ENCODE data around the gene WDFY4. TPM values are rescaled to one million over a fixed set of nuclear protein-coding genes. Genes with fewer than 3 reads are reported as not detected.

The WDFY4 gene
- total RNA-seq, 2 donors from 2014 or later = 2.1 to 10.1 TPM

DNA sequence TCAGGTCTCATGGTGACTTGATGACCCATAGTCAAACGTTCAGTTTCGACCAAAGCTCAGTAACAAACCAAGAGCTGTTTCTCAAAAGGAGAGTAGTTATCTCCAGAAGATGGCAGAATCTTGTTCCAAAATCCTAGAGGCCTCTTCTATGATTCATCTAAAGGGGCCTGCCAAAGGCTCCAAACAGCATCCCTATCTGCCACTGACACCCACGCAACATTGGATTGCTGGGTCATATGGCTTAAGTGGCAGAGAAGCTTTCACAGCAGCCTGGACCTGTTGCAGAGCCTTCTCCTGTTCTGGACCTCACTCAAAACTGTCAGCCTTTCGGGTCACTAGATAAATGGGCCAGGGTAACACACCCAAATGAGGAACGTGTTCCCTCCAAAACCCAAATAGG is 309.0 kb downstream of the WDFY4 start:
- H3K4me1 Mint-ChIP-seq = no peaks in the 10 kb centered on the region

GRCh38 chr10:48996329-48996728 is 311.7 kb downstream of the WDFY4 start:
- Mint-ChIP-seq H3K27ac (no peak overlapping the region), H3K4me1 (peaks cover 2% of the 10 kb centered on the region), H3K4me3 (no peak overlapping the region), H3K36me3 (ENCODE audit: low read depth) (peaks cover 2% of the 10 kb centered on the region), H3K27me3 (peaks cover 13% of the 10 kb centered on the region)
- no peaks in the 10 kb centered on the region for H3K9me3 ChIP-seq (ENCODE audit: control insufficient read depth, low read length, poor library complexity, severe bottlenecking)
- no peak for ATAC-seq
- no peak for DNase-seq

More for the DNA sequence above, 309.0 kb downstream of the WDFY4 start:
- Mint-ChIP-seq H3K27ac (no peak overlapping the region), H3K27me3 (peaks cover 8% of the 10 kb centered on the region), H3K36me3 (ENCODE audit: low read depth) (no peaks in the 10 kb centered on the region), H3K4me3 (no peak overlapping the region)
- H3K9me3 ChIP-seq (ENCODE audit: control insufficient read depth, low read length, poor library complexity, severe bottlenecking) = no peaks in the 10 kb centered on the region
- ATAC-seq (no peak), DNase-seq (no peak)

GRCh38 chr10:48999346-48999745 is 314.7 kb downstream of the WDFY4 start:
- DNase-seq = no peak
- H3K27me3 Mint-ChIP-seq = peaks cover 15% of the 10 kb centered on the region
- peaks cover 2% of the 10 kb centered on the region for H3K4me1 Mint-ChIP-seq

GRCh38 chr10:49000437-49001398 is 316.0 kb downstream of the WDFY4 start:
- H3K36me3 Mint-ChIP-seq (ENCODE audit: low read depth) = peaks cover 2% of the 10 kb centered on the region
- H3K27ac Mint-ChIP-seq = no peak overlapping the region

More at GRCh38 chr10:48999346-48999745, 314.7 kb downstream of the WDFY4 start:
- peaks cover 2% of the 10 kb centered on the region for H3K36me3 Mint-ChIP-seq (ENCODE audit: low read depth)
- no peak overlapping the region for H3K27ac Mint-ChIP-seq
- H3K4me3 Mint-ChIP-seq = no peak overlapping the region
- no peak for ATAC-seq
- no peaks in the 10 kb centered on the region for H3K9me3 ChIP-seq (ENCODE audit: control insufficient read depth, low read length, poor library complexity, severe bottlenecking)

DNA sequence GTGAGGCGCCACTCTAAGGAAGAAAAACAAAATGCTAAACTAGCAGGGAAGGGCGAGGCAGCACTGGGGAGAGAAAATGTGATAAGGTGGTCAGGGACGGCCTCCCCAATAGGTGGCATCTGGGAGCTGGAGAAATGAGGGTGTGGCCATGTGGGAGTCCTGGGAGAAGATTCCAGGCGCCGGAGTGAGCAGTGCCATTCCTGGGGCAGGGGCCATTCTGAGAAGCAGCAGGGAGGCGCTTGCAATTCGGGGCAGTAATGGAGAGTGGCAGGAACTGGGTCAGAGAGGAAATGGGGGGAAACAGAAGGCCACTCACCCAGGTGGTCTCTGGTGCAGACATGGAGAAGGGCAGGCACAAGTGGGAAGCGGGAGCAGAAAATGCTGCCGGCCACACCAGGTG is 316.7 kb downstream of the WDFY4 start:
- no peak for DNase-seq
- Mint-ChIP-seq H3K4me1 (peaks cover 2% of the 10 kb centered on the region), H3K27ac (no peak overlapping the region)

More at GRCh38 chr10:49000437-49001398, 316.0 kb downstream of the WDFY4 start:
- peaks cover 2% of the 10 kb centered on the region for H3K4me1 Mint-ChIP-seq
- DNase-seq = no peak
- peaks cover 15% of the 10 kb centered on the region for H3K27me3 Mint-ChIP-seq
- no peaks in the 10 kb centered on the region for H3K9me3 ChIP-seq (ENCODE audit: control insufficient read depth, low read length, poor library complexity, severe bottlenecking)
- H3K4me3 Mint-ChIP-seq = no peak overlapping the region
- ATAC-seq = no peak

DNA sequence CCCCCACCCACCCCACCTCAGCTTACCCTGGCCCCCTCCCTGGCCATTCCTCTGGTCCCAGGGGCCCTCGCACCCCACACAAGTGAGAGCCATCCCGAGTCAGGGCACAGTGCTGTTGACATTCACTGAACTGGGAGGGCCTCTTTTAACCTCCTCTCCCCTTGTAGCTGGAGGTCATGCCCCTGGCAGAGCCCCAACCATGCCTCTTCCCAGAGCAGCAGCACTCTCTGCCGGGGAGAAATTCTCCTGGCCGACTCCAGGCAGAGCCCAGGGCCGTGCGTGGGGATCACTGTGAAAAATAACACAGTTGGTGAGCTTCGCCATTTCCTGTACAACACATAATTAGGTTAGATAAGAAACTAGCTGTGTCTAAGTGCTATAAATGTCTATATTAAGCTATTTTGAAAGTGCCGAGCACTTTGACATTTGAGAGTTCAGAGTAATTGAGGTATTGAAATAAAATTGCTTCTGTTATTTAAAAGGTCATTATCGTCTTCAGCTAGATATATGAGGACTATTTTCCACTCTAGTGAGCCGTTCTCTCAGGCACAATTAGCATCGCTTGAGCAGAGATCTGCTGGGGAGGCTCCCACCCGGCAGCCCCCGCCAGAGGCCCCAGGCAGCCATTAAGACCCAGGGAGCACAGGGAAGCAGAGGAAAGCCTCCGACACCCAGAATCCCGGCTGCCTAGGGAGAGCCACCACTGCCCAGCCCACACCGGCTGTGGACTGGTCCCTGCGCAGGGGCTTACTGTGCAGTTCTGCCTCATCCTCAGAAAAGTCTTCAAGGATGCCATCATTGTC is 317.4 kb downstream of the WDFY4 start:
- DNase-seq (no peak), ATAC-seq (no peak)
- H3K9me3 ChIP-seq (ENCODE audit: control insufficient read depth, low read length, poor library complexity, severe bottlenecking) = no peaks in the 10 kb centered on the region
- Mint-ChIP-seq H3K4me1 (peaks cover 2% of the 10 kb centered on the region), H3K4me3 (no peak overlapping the region), H3K36me3 (ENCODE audit: low read depth) (peaks cover 2% of the 10 kb centered on the region), H3K27me3 (peaks cover 15% of the 10 kb centered on the region), H3K27ac (no peak overlapping the region)

More for the DNA sequence above, 316.7 kb downstream of the WDFY4 start:
- Mint-ChIP-seq H3K36me3 (ENCODE audit: low read depth) (peaks cover 2% of the 10 kb centered on the region), H3K4me3 (no peak overlapping the region), H3K27me3 (peaks cover 15% of the 10 kb centered on the region)
- no peaks in the 10 kb centered on the region for H3K9me3 ChIP-seq (ENCODE audit: control insufficient read depth, low read length, poor library complexity, severe bottlenecking)
- no peak for ATAC-seq

GRCh38 chr10:49005270-49005669 is 320.6 kb downstream of the WDFY4 start:
- no peaks in the 10 kb centered on the region for H3K9me3 ChIP-seq (ENCODE audit: control insufficient read depth, low read length, poor library complexity, severe bottlenecking)
- Mint-ChIP-seq H3K4me3 (no peak overlapping the region), H3K27me3 (peaks cover 7% of the 10 kb centered on the region), H3K4me1 (peaks cover 5% of the 10 kb centered on the region), H3K36me3 (ENCODE audit: low read depth) (peaks cover 4% of the 10 kb centered on the region), H3K27ac (no peak overlapping the region)
- no peak for DNase-seq
- no peak for ATAC-seq

DNA sequence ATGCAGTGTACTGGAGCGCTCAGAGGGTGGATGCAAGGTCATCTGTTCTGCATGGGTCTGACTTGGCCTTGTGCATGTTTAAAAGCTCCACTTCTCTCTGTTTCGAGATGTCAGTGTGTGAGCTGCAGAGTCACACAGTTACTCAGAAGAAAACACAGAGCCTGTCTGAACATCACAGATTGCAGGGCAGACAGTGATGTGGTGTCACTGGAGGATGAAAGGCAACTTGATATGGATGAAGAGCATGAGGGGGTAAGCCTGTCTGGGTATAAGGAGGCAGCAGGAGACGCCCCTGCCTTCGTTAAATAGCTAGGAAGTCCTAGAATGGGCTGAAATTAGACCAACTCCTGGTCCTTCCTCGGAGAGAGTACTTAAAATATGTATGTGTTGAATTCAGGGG is 322.5 kb downstream of the WDFY4 start:
- H3K4me3 Mint-ChIP-seq = no peak overlapping the region
- H3K36me3 Mint-ChIP-seq (ENCODE audit: low read depth) = peaks cover 2% of the 10 kb centered on the region
- no peaks in the 10 kb centered on the region for H3K9me3 ChIP-seq (ENCODE audit: control insufficient read depth, low read length, poor library complexity, severe bottlenecking)
- ATAC-seq (no peak), DNase-seq (no peak)
- peaks cover 6% of the 10 kb centered on the region for H3K27me3 Mint-ChIP-seq
- H3K4me1 Mint-ChIP-seq = peaks cover 3% of the 10 kb centered on the region
- no peak overlapping the region for H3K27ac Mint-ChIP-seq

DNA sequence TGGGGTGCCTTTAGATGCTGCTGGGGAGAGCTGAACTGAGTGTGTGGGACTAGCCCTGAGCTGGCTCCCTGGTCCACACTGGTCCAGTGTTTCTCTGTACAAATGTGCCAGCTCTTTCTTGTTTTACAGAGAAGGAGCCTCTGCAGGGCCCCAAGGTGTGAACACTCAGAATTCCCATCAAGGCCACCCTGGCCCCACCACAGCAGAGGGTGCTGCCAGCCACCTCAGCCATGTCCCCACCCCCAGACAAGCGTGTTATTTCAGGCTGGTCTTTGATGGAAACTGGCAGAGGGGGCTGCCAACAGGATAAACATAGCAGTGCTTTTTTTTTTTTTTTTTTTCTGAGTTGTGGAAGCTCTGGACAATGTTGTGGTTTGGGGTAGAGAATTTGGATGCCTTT is 323.4 kb downstream of the WDFY4 start:
- DNase-seq = no peak
- H3K27me3 Mint-ChIP-seq = peaks cover 16% of the 10 kb centered on the region
- H3K4me3 Mint-ChIP-seq = no peak overlapping the region
- ATAC-seq = no peak
- no peaks in the 10 kb centered on the region for H3K9me3 ChIP-seq (ENCODE audit: control insufficient read depth, low read length, poor library complexity, severe bottlenecking)
- H3K36me3 Mint-ChIP-seq (ENCODE audit: low read depth) = peaks cover 8% of the 10 kb centered on the region
- H3K27ac Mint-ChIP-seq = no peak overlapping the region
- peaks cover 7% of the 10 kb centered on the region for H3K4me1 Mint-ChIP-seq

- no peaks in the 10 kb centered on the region for H3K9me3 ChIP-seq (ENCODE audit: control insufficient read depth, low read length, poor library complexity, severe bottlenecking)
- peaks cover 8% of the 10 kb centered on the region for H3K36me3 Mint-ChIP-seq (ENCODE audit: low read depth)
- peaks cover 21% of the 10 kb centered on the region for H3K27me3 Mint-ChIP-seq
- H3K4me1 Mint-ChIP-seq = peaks cover 7% of the 10 kb centered on the region
- no peak overlapping the region for H3K4me3 Mint-ChIP-seq
- ATAC-seq (no peak), DNase-seq (no peak)
- H3K27ac Mint-ChIP-seq = no peak overlapping the region
Measured at GRCh38 chr10:49008505-49009198, 324.0 kb downstream of the WDFY4 start.

DNA sequence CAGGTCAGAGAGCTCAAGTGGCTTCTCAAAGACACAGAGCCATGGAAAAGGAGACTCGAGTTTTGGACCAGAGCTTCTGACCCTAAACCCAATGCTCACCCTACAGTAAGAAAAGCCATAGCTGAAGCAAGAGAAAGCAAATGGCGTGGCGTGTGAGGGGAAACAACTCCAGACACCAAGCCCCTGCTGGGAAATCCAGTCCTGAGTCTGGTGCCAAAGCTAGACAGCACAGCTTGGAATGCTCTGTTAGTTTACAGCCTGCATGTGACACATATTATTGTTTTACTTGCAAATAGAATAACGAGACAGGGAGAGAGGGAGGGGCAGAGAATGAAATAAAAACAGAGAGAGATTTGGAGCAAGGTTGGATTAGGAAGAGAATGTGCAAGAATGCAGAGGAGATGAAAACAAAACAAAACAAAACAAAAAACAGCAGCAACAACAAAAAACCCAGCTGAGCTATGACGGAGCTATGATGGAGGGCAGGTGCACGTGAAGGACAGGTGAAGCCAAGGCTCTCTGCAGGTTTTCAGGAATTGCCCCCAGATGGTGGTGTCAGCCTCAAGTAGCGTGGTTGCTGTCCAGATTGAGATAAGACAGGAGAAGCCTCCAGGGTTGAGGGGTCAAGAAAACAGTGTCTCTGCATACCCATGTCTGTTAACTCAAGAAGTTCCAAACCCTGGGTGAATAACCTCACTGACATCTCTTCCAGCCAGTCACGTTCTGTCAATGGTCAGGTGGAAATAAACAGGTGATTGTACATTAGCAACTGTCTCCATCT is 324.7 kb downstream of the WDFY4 start:
- ATAC-seq (no peak), DNase-seq (no peak)
- Mint-ChIP-seq H3K27me3 (peaks cover 21% of the 10 kb centered on the region), H3K4me3 (no peak overlapping the region), H3K36me3 (ENCODE audit: low read depth) (peaks cover 8% of the 10 kb centered on the region), H3K27ac (no peak overlapping the region), H3K4me1 (peaks cover 7% of the 10 kb centered on the region)
- H3K9me3 ChIP-seq (ENCODE audit: control insufficient read depth, low read length, poor library complexity, severe bottlenecking) = no peaks in the 10 kb centered on the region

- ATAC-seq (no peak), DNase-seq (no peak)
- Mint-ChIP-seq H3K27me3 (peaks cover 29% of the 10 kb centered on the region), H3K4me1 (peaks cover 7% of the 10 kb centered on the region), H3K27ac (no peak overlapping the region), H3K4me3 (no peak overlapping the region), H3K36me3 (ENCODE audit: low read depth) (peaks cover 8% of the 10 kb centered on the region)
- no peaks in the 10 kb centered on the region for H3K9me3 ChIP-seq (ENCODE audit: control insufficient read depth, low read length, poor library complexity, severe bottlenecking)
Measured at GRCh38 chr10:49010295-49010694, 325.6 kb downstream of the WDFY4 start.
